ENCODE data around the gene REC114. TPM values are rescaled to one million over a fixed set of nuclear protein-coding genes. Genes with fewer than 3 reads are reported as not detected.

The REC114 gene
- total and polyA plus RNA-seq, 9 of the 15 experiments (the other 6 are each of a cell fraction or from before 2014, with no cell fraction given), result 0.07 to 0.24 TPM; not detected in 7

DNA sequence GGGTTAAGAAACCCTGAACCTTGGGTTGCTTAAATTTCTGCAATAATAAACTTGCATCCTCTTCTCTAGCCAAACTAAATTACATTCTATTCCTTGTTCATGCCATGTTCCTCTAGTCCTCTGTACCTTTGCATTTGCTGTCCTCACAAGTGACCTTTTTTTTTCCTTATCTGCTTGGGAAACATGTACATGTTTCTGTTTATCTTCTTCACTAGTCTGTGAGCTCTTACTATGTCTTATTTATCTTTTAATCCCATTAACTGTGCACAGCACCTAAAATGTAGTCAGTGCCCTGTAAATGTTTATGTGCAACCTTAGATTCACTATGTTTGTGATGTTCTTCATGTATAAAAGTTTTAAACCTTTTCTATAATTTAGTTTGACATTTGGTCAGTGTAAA is 61.9 kb downstream of the REC114 start (continued):
- no peak for TF ChIP-seq ETS2 (tag; IDR thresholded peaks at IDR 0.05; ENCODE audit: borderline replicate concordance, poor library complexity, severe bottlenecking)
- TF ChIP-seq, protein P1, sequence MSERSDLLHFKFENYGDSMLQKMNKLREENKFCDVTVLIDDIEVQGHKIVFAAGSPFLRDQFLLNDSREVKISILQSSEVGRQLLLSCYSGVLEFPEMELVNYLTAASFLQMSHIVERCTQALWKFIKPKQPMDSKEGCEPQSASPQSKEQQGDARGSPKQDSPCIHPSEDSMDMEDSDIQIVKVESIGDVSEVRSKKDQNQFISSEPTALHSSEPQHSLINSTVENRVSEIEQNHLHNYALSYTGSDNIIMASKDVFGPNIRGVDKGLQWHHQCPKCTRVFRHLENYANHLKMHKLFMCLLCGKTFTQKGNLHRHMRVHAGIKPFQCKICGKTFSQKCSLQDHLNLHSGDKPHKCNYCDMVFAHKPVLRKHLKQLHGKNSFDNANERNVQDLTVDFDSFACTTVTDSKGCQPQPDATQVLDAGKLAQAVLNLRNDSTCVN (CRISPR knock-in tag; IDR thresholded peaks at IDR 0.05), result no peak
- TF ChIP-seq, protein P2, sequence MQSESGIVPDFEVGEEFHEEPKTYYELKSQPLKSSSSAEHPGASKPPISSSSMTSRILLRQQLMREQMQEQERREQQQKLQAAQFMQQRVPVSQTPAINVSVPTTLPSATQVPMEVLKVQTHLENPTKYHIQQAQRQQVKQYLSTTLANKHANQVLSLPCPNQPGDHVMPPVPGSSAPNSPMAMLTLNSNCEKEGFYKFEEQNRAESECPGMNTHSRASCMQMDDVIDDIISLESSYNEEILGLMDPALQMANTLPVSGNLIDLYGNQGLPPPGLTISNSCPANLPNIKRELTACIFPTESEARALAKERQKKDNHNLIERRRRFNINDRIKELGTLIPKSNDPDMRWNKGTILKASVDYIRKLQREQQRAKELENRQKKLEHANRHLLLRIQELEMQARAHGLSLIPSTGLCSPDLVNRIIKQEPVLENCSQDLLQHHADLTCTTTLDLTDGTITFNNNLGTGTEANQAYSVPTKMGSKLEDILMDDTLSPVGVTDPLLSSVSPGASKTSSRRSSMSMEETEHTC (IDR thresholded peaks at IDR 0.05), result no peak
- TF ChIP-seq SRSF7 (optimal IDR thresholded peaks at IDR 0.05; ENCODE audit: low read depth, low read length), result no peak
- peak; percentile 97 for TF ChIP-seq ARID1B (IDR thresholded peaks at IDR 0.05)
- TF ChIP-seq TOE1 (IDR thresholded peaks at IDR 0.05; ENCODE audit: borderline replicate concordance), result no peak
- no peak for TF ChIP-seq TOE1 (CRISPR knock-in tag; IDR thresholded peaks at IDR 0.05; ENCODE audit: borderline replicate concordance, low read depth)
- TF ChIP-seq SMARCB1 (IDR thresholded peaks at IDR 0.05; ENCODE audit: insufficient read length, low read depth), result no peak
- TF ChIP-seq ZNF146 (CRISPR knock-in tag; IDR thresholded peaks at IDR 0.05; ENCODE audit: unreplicated experiment), result no peak
- peak; percentile 74; the same call in 1 of the 2 replicates for TF ChIP-seq CC2D1A (IDR thresholded peaks at IDR 0.05)
- TF ChIP-seq, protein P3, sequence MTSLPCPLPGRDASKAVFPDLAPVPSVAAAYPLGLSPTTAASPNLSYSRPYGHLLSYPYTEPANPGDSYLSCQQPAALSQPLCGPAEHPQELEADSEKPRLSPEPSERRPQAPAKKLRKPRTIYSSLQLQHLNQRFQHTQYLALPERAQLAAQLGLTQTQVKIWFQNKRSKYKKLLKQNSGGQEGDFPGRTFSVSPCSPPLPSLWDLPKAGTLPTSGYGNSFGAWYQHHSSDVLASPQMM (CRISPR knock-in tag; IDR thresholded peaks at IDR 0.05), result no peak
- no peak for TF ChIP-seq GTF2F1 (IDR thresholded peaks at IDR 0.05; ENCODE audit: low read depth, low read length)
- no peak for TF ChIP-seq FOXK1 (CRISPR knock-in tag; IDR thresholded peaks at IDR 0.05; ENCODE audit: borderline replicate concordance)
- TF ChIP-seq GATA2 (CRISPR knock-in tag; IDR thresholded peaks at IDR 0.05), result peak; percentile 58; the same call in 1 of the 2 replicates
- no peak for TF ChIP-seq PTRF (tag; IDR thresholded peaks at IDR 0.05)
- TF ChIP-seq HNRNPH1 (optimal IDR thresholded peaks at IDR 0.05; ENCODE audit: low read depth, low read length), result no peak
- peak; percentile 61 for TF ChIP-seq HDAC3 (IDR thresholded peaks at IDR 0.05; ENCODE audit: borderline replicate concordance, partially characterized antibody)
- no peak for TF ChIP-seq RBM34 (IDR thresholded peaks at IDR 0.05; ENCODE audit: borderline replicate concordance, insufficient read depth, low read length)
- TF ChIP-seq SAFB2 (IDR thresholded peaks at IDR 0.05; ENCODE audit: borderline replicate concordance, low read depth, low read length, severe bottlenecking), result no peak
- TF ChIP-seq POLR2AphosphoS2 (IDR thresholded peaks at IDR 0.05; ENCODE audit: low read length), result no peak
- TF ChIP-seq ZNF780A (CRISPR knock-in tag; IDR thresholded peaks at IDR 0.05), result no peak
- TF ChIP-seq CSDE1 (IDR thresholded peaks at IDR 0.05), result no peak
- no peak for TF ChIP-seq SUPT5H (IDR thresholded peaks at IDR 0.05)
- TF ChIP-seq, protein P4, sequence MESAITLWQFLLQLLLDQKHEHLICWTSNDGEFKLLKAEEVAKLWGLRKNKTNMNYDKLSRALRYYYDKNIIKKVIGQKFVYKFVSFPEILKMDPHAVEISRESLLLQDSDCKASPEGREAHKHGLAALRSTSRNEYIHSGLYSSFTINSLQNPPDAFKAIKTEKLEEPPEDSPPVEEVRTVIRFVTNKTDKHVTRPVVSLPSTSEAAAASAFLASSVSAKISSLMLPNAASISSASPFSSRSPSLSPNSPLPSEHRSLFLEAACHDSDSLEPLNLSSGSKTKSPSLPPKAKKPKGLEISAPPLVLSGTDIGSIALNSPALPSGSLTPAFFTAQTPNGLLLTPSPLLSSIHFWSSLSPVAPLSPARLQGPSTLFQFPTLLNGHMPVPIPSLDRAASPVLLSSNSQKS (CRISPR knock-in tag; IDR thresholded peaks at IDR 0.05), result no peak
- TF ChIP-seq, protein P5, sequence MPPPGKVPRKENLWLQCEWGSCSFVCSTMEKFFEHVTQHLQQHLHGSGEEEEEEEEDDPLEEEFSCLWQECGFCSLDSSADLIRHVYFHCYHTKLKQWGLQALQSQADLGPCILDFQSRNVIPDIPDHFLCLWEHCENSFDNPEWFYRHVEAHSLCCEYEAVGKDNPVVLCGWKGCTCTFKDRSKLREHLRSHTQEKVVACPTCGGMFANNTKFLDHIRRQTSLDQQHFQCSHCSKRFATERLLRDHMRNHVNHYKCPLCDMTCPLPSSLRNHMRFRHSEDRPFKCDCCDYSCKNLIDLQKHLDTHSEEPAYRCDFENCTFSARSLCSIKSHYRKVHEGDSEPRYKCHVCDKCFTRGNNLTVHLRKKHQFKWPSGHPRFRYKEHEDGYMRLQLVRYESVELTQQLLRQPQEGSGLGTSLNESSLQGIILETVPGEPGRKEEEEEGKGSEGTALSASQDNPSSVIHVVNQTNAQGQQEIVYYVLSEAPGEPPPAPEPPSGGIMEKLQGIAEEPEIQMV (tag; conservative IDR thresholded peaks at IDR 0.05; ENCODE audit: low read depth), result no peak

Measured in K562 (cell line).